Mucosa of descending colon (tissue), 3 donors: ENCODE measurements around the gene PDE3A. TPM values are rescaled to one million over a fixed set of nuclear protein-coding genes. Genes with fewer than 3 reads are reported as not detected.

ENCODE experiments used
- ATAC-seq: fragments of 200-7000 bp; cut with Tn5 transposase; one replicate; pipeline ENCODE4 v1.9.1; 2020; ENCODE audit warnings: mild to moderate bottlenecking, moderate library complexity
- DNase-seq, 3 donors: peaks; one replicate each; pipeline ENCODE4 v3.0.0-alpha.2; 2020
- H3K36me3 ChIP-seq: fragments of 200-600 bp; one replicate; pipeline ENCODE4 v1.8.0; 2021; ENCODE audit warnings: low read depth, mild to moderate bottlenecking
- H3K4me1 ChIP-seq: fragments of 200-600 bp; one replicate; pipeline ENCODE4 v1.8.0; 2021; ENCODE audit warnings: low read depth, mild to moderate bottlenecking
- H3K4me3 ChIP-seq: fragments of 200-600 bp; one replicate; pipeline ENCODE4 v1.8.0; 2021; ENCODE audit warnings: mild to moderate bottlenecking
- H3K9me3 ChIP-seq: fragments of 200-600 bp; one replicate; pipeline ENCODE4 v1.8.0; 2021; ENCODE audit warnings: mild to moderate bottlenecking
- intact Hi-C, 2 donors: fragments of 100-400 bp; cut with DNase I in 1 of 2; cut with micrococcal nuclease in 1 of 2; formaldehyde crosslinking; loops; one replicate each; pipeline versions ENCODE4 v1.11.0 to v1.11.1; 2022; cut with DNase I, micrococcal nuclease
- total RNA-seq, 3 donors: library from RNA; stranded (reverse); fragmentation: NEBNext Ultra II Directional in 2 of 3; extraction: Animal tissue kit (Norgen Biotek cat#: 25700) in 2 of 3; gene quantifications; one replicate each; pipeline versions ENCODE4 v1.2.1 to v1.2.4, GENCODE V29; 2021 to 2023
- TF ChIP-seq, protein P1 (sequence below): fragments of 200-600 bp; IDR thresholded peaks from one replicate; pipeline ENCODE4 v1.8.0; 2022; ENCODE audit warnings: antibody characterized with exemption, mild to moderate bottlenecking
- donor health status: DM: no; HTN: no; CAD: no; lungs with moderate emphysema.
- donor health status: DM: no; HTN: no; CAD: no.
- donor health status: DM: no; HTN: yes; CAD: no.

The PDE3A gene
- total RNA-seq, 3 donors from 2014 or later: 47.2 to 84.1 (median 83.9) TPM

DNA sequence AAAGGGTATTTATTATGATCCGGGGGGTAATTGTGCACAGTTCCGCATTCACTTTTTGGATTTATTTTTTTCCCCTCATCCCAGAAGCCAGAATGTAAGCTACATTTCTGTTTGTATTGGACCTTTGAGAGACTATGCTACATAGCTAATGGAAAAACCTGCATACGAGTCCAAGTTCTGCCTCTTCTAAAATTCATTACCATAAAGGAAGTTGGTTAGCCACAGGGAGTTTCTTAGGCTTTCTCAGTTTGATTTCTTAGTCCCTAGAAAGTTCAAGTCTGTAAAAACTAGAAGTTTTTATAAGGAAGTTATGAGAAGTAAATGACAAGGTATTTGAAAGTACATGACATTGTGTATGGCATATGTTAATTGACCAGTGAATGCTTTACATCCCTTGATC, 138.7 kb downstream of the PDE3A start:
- Histone ChIP-seq H3K36me3 (no peaks in the 10 kb centered on the region), H3K4me1 (no peaks in the 10 kb centered on the region), H3K4me3 (no peak overlapping the region), H3K9me3 (no peaks in the 10 kb centered on the region)
- ATAC-seq (no peak), DNase-seq (no peak)
- TF ChIP-seq, protein P1, sequence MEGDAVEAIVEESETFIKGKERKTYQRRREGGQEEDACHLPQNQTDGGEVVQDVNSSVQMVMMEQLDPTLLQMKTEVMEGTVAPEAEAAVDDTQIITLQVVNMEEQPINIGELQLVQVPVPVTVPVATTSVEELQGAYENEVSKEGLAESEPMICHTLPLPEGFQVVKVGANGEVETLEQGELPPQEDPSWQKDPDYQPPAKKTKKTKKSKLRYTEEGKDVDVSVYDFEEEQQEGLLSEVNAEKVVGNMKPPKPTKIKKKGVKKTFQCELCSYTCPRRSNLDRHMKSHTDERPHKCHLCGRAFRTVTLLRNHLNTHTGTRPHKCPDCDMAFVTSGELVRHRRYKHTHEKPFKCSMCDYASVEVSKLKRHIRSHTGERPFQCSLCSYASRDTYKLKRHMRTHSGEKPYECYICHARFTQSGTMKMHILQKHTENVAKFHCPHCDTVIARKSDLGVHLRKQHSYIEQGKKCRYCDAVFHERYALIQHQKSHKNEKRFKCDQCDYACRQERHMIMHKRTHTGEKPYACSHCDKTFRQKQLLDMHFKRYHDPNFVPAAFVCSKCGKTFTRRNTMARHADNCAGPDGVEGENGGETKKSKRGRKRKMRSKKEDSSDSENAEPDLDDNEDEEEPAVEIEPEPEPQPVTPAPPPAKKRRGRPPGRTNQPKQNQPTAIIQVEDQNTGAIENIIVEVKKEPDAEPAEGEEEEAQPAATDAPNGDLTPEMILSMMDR: no peak
- intact Hi-C loops: no loop called here

DNA sequence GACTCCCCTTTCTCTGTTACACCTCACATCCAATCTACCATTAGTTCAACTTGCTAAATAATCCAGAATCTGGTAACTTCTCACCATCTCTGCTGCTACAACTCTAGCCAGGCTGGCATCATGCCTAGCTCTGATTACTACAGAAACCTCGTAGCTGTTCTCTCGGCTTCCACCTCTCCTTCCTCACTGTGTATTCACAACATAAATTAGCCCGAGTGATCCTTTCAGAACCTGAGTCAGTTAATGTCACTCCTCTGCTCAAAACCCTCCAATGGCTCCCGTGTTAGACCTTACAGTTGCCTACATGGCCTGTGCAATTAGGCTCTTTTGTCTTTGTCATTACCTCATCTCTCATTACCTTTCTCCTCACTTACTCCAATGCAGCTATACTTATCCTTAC, 139.4 kb downstream of the PDE3A start:
- Histone ChIP-seq H3K4me1 (no peaks in the 10 kb centered on the region), H3K4me3 (no peak overlapping the region), H3K9me3 (no peaks in the 10 kb centered on the region), H3K36me3 (no peaks in the 10 kb centered on the region)
- intact Hi-C loops: no loop called here
- no peak for ATAC-seq
- DNase-seq: no peak
- TF ChIP-seq, protein P1: no peak

DNA sequence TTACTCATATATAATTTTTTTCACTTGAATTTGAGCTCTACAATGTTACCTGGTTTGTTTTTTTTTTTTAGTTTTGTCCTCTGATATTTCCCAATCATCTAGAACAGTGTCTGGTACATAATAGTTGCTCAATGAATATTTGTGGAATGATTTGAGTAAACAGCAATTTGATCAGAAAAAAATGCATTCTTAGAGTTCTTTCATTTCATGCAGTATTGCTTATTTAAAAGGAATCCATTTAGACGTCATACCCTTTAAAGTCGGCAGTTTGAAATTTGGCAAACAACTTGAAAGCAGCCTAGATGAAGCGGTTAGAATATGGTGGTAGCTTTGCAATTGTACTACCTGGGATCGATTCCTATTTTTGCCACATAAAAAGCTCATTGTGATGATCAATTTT, 140.0 kb downstream of the PDE3A start:
- DNase-seq: no peak
- Histone ChIP-seq H3K4me1 (no peaks in the 10 kb centered on the region), H3K36me3 (no peaks in the 10 kb centered on the region), H3K9me3 (no peaks in the 10 kb centered on the region), H3K4me3 (no peak overlapping the region)
- TF ChIP-seq, protein P1: no peak
- ATAC-seq: no peak
- intact Hi-C loops: no loop called here

DNA sequence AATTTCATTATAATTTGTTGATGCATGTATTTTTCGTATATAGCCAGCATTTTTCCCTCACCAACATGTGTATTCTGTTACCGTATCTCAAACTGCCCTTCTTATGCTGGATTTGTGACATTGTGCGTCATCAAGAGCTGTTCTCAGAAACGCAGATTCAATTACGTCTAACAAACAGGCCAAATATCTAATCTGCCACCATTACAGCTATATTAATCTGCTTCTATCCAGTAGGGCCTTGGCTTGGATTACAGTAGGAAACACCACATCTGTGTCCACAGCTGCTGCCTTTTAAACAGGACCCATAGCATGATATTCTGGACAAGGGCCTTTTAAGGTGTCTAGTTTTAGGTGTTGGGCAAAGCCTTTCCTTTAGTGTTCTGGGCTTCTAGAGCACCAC, 140.6 kb downstream of the PDE3A start:
- Histone ChIP-seq H3K4me1 (no peaks in the 10 kb centered on the region), H3K4me3 (no peak overlapping the region), H3K9me3 (no peaks in the 10 kb centered on the region), H3K36me3 (no peaks in the 10 kb centered on the region)
- TF ChIP-seq, protein P1: no peak
- ATAC-seq (no peak), DNase-seq (no peak)
- intact Hi-C loops: no loop called here

DNA sequence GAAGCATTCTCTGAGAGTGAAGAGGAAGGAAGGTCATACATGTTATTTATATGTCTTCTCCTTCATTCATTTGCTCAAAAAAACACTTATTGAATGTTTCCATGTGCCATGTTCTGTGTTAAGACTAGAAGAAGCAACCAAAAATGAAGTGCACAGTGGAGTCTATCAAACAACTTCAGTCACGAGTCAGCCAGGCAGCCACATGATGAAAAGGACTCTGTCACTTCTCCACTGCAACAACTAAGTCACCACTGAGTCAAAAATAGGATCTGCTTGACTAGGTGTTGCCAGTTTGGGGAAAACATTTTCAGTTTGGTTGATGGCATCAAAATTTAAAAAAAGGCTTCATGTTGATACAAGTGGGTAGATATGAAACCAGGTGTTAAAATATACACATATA, 142.5 kb downstream of the PDE3A start:
- DNase-seq: no peak
- Histone ChIP-seq H3K36me3 (no peaks in the 10 kb centered on the region), H3K4me3 (no peak overlapping the region), H3K9me3 (no peaks in the 10 kb centered on the region), H3K4me1 (no peaks in the 10 kb centered on the region)
- intact Hi-C loops: no loop called here
- TF ChIP-seq, protein P1: no peak
- no peak for ATAC-seq

DNA sequence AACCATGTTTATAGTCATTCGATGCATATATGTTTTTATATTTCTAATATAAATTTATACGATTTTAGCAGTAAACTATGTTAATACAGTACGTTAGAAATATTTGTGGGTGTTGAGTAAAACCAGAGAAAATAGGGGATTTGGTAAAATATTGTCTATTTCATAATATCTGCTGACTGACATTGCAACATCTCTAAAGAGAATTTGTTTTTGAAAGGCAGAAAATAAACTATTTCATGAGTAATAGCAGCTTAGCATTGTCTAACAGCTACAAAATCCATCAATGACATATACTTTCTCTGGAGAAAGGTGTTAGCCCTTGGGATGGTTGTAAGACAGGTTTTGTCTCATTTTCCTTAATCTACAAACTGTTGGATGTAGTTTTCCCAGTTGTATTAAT, 144.9 kb downstream of the PDE3A start:
- no peak for DNase-seq
- intact Hi-C loops: no loop called here
- H3K9me3 ChIP-seq: no peaks in the 10 kb centered on the region
- TF ChIP-seq, protein P1: no peak
- no peaks in the 10 kb centered on the region for H3K36me3 ChIP-seq
- H3K4me3 ChIP-seq: no peak overlapping the region
- no peaks in the 10 kb centered on the region for H3K4me1 ChIP-seq
- no peak for ATAC-seq
